HG03280 (cell line): ENCODE measurements around the gene LCE7A.

Experiments
- ATAC-seq: cut with Tn5 transposase; IDR thresholded peaks from one replicate; pipeline ENCODE4 v1.9.1; 2021; ENCODE audit warnings: mild to moderate bottlenecking, moderate library complexity; ENCODE audit not compliant: unreplicated experiment

Gene LCE7A

GRCh38 chr1:152879559-152880198, 19.9 kb downstream of the LCE7A start:
- no peak for ATAC-seq

GRCh38 chr1:152880316-152880715, 20.5 kb downstream of the LCE7A start:
- no peak for ATAC-seq

- ATAC-seq: no peak
These were observed 21.1 kb downstream of the LCE7A start for GRCh38 chr1:152880907-152881306.

GRCh38 chr1:152884085-152884484, 24.3 kb downstream of the LCE7A start:
- no peak for ATAC-seq

- no peak for ATAC-seq
These were observed 24.7 kb downstream of the LCE7A start for GRCh38 chr1:152884506-152884905.

- no peak for ATAC-seq
These were observed 25.3 kb downstream of the LCE7A start for GRCh38 chr1:152884966-152885624.

- no peak for ATAC-seq
These were observed 26.3 kb downstream of the LCE7A start for GRCh38 chr1:152886085-152886484.

- no peak for ATAC-seq
These were observed 27.1 kb downstream of the LCE7A start for GRCh38 chr1:152886758-152887409.

GRCh38 chr1:152888126-152888525, 28.3 kb downstream of the LCE7A start:
- ATAC-seq: no peak

GRCh38 chr1:152899027-152899426, 39.2 kb downstream of the LCE7A start:
- no peak for ATAC-seq

- ATAC-seq: no peak
These were observed 40.1 kb downstream of the LCE7A start for GRCh38 chr1:152899883-152900282.

- no peak for ATAC-seq
These were observed 41.8 kb downstream of the LCE7A start for GRCh38 chr1:152901631-152902030.

- ATAC-seq: no peak
These were observed 42.8 kb downstream of the LCE7A start for GRCh38 chr1:152902636-152903035.

- ATAC-seq: no peak
These were observed 45.1 kb downstream of the LCE7A start for GRCh38 chr1:152904688-152905440.

GRCh38 chr1:152906023-152906565, 46.3 kb downstream of the LCE7A start:
- no peak for ATAC-seq

GRCh38 chr1:152907686-152908601, 48.1 kb downstream of the LCE7A start, which contains the start of gene IVL:
Gene IVL, plus strand, starts transcription at chr1:152908546. Its CDS starts 1,252 bp downstream, at chr1:152909798.
- no peak for ATAC-seq

- ATAC-seq: no peak
These were observed 49.4 kb downstream of the LCE7A start for GRCh38 chr1:152909206-152909605.
